ENCODE measurements around the gene DLX4.

DNA sequence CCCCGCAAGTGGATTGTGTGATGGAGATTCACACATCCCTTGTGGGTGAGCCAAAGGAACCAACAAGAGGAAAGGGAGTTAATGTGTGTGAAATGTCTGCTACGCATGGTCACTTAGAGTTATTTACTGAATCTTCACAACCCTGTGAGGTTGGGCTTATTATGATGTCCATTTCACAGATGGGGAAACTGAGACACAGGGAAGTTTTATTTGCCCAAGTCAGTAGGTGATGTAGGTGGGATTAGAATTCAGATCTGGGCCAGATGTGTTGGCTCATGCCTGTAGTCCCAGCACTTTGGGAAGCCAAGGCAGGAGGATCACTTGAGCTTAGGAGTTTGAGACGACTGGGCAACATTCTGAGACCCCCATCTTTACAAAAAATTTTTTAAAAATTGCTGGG lies 11.6 kb upstream of the DLX4 start:
- TF ChIP-seq MAZ (IDR thresholded peaks at IDR 0.05; ENCODE audit: borderline replicate concordance, low read depth, low read length) (no peak), CTCF (conservative IDR thresholded peaks at IDR 0.05; ENCODE audit: low read depth, low read length) (no peak), SMC3 (IDR thresholded peaks at IDR 0.05; ENCODE audit: low read depth, low read length) (no peak), CHD1 (IDR thresholded peaks at IDR 0.05; ENCODE audit: low read depth, low read length) (no peak), POLR2A (IDR thresholded peaks at IDR 0.05; ENCODE audit: low read depth, low read length) (no peak), RFX5 (IDR thresholded peaks at IDR 0.05; ENCODE audit: low read depth, low read length) (no peak), RAD21 (IDR thresholded peaks at IDR 0.05; ENCODE audit: low read length) (no peak), RCOR1 (IDR thresholded peaks at IDR 0.05; ENCODE audit: insufficient replicate concordance, low read length) (no peak), USF2 (IDR thresholded peaks at IDR 0.05; ENCODE audit: low read depth, low read length) (no peak), MXI1 (IDR thresholded peaks at IDR 0.05; ENCODE audit: borderline replicate concordance, low read depth, low read length) (no peak), BHLHE40 (IDR thresholded peaks at IDR 0.05; ENCODE audit: low read depth, low read length) (no peak), CEBPB (IDR thresholded peaks at IDR 0.05; ENCODE audit: low read depth, low read length) (no peak), NFE2L2 (IDR thresholded peaks at IDR 0.05; ENCODE audit: low read depth, low read length) (no peak)

All from IMR-90 (cell line).